ENCODE data around the gene CAPRIN1.

CAPRIN1 gene

GRCh38 chr11:34150494-34151151 is 99.1 kb downstream of the CAPRIN1 start:
- H3K36me3 ChIP-seq (ENCODE audit: control insufficient read depth, insufficient read depth, low read length): peaks cover 30% of the 10 kb centered on the region
- DNase-seq (ENCODE audit: low read depth, low spot score): no peak
- no CpG with 5 or more reads among the region's 6 CpGs for WGBS (ENCODE audit: insufficient coverage, insufficient read length)
- no peaks in the 10 kb centered on the region for H3K9me3 ChIP-seq (ENCODE audit: control insufficient read depth, insufficient read depth, low read length)
- no peak overlapping the region for H3K27ac ChIP-seq (ENCODE audit: low read length)
- H3K27me3 ChIP-seq (ENCODE audit: control insufficient read depth, insufficient read depth, low read length): no peaks in the 10 kb centered on the region
- no peaks in the 10 kb centered on the region for H3K4me1 ChIP-seq (ENCODE audit: control insufficient read depth, insufficient read depth, low read length)
- H3K4me3 ChIP-seq (ENCODE audit: low read length): no peak overlapping the region
